Kidney (tissue), 14 donors: ENCODE measurements around the gene RELT. TPM values are rescaled to one million over a fixed set of nuclear protein-coding genes. Genes with fewer than 3 reads are reported as not detected.
A peak's percentile ranks its signal among the peaks of the same experiment; 100 is the strongest.

Source experiments
- DNase-seq, 5 donors: peaks; one replicate each; pipeline ENCODE4 v3.0.0-alpha.2; 2013 to 2020
- FAIRE-seq: peaks from 2 replicates; lab custom pipeline; 2012; peaks lifted over from hg19 to GRCh38; lab: Jason Lieb, UNC
- H3K27ac ChIP-seq, 2 donors: one replicate each; pipeline ENCODE4 v1.7.0; 2013; ENCODE audit warnings: low read depth in 2 of 2, low read length in 2 of 2, inconsistent platforms in 1 of 2
- H3K27me3 ChIP-seq: one replicate; pipeline ENCODE4 v1.7.1; 2013; ENCODE audit warnings: low read length, inconsistent platforms; ENCODE audit not compliant: control insufficient read depth, insufficient read depth
- H3K36me3 ChIP-seq, 3 donors: one replicate each; pipeline versions ENCODE4 v1.7.0 to v1.7.1; 2013; ENCODE audit warnings: low read length in 3 of 3, control low read depth in 1 of 3, inconsistent platforms in 1 of 3; ENCODE audit not compliant: insufficient read depth in 3 of 3, control insufficient read depth in 2 of 3
- H3K4me1 ChIP-seq, 3 donors: one replicate each; pipeline versions ENCODE4 v1.7.0 to v1.7.1; 2013; ENCODE audit warnings: low read length in 3 of 3, inconsistent platforms in 1 of 3, low read depth in 1 of 3; ENCODE audit not compliant: control insufficient read depth in 2 of 3, insufficient read depth in 2 of 3
- H3K4me3 ChIP-seq, 3 donors: one replicate each; pipeline versions ENCODE4 v1.7.0 to v1.8.1; 2013; ENCODE audit warnings: low read length in 3 of 3, control low read depth in 1 of 3, inconsistent platforms in 1 of 3
- H3K9ac ChIP-seq, 3 donors: one replicate each; pipeline versions ENCODE4 v1.7.0 to v1.7.1; 2013; ENCODE audit warnings: low read length in 3 of 3, control low read depth in 1 of 3, inconsistent platforms in 1 of 3
- H3K9me3 ChIP-seq, 3 donors: one replicate each; pipeline versions ENCODE4 v1.7.0 to v1.7.1; 2013; ENCODE audit warnings: low read length in 3 of 3, control low read depth in 1 of 3, inconsistent platforms in 1 of 3; ENCODE audit not compliant: control insufficient read depth in 2 of 3, insufficient read depth in 1 of 3
- intact Hi-C: fragments of 100-400 bp; cut with DNase I; formaldehyde crosslinking; loops from one replicate; pipeline ENCODE4 v1.11.1; 2022
- polyA plus RNA-seq: library from polyadenylated mRNA; stranded (reverse); fragments of 350-450 nt; fragmentation: Illumina TruSeq; extraction: RNeasy Lipid Tissue Mini Kit (QIAGEN cat#74804); gene quantifications from one replicate; pipeline ENCODE4 v1.2.3, GENCODE V29; 2014; ENCODE audit warnings: low read depth, low replicate concordance; ENCODE audit not compliant: insufficient read depth
- total RNA-seq: library from RNA; stranded (reverse); fragmentation: NEBNext Ultra II Directional; extraction: Animal tissue kit (Norgen Biotek cat#: 25700); gene quantifications from one replicate; pipeline ENCODE4 v1.2.1, GENCODE V29; 2021
- TF ChIP-seq, protein P1 (sequence below): IDR thresholded peaks from 3 replicates; pipeline ENCODE4 v1.5.1; 2012; ENCODE audit warnings: mild to moderate bottlenecking, moderate library complexity, borderline replicate concordance; ENCODE audit not compliant: insufficient read depth; ENCODE audit errors: extremely low read depth
- donor health status: control.
- donor health status: control.
- donor health status: control.
- donor health status: control.
- donor health status: control.
- donor health status: DM: yes; HTN: yes; CAD: no.
- donor health status: Normal renal cell carcinoma (clear cell type).

The RELT gene
- total and polyA plus RNA-seq, 2 donors from 2014 or later, result 1.0 to 8.7 TPM

DNA sequence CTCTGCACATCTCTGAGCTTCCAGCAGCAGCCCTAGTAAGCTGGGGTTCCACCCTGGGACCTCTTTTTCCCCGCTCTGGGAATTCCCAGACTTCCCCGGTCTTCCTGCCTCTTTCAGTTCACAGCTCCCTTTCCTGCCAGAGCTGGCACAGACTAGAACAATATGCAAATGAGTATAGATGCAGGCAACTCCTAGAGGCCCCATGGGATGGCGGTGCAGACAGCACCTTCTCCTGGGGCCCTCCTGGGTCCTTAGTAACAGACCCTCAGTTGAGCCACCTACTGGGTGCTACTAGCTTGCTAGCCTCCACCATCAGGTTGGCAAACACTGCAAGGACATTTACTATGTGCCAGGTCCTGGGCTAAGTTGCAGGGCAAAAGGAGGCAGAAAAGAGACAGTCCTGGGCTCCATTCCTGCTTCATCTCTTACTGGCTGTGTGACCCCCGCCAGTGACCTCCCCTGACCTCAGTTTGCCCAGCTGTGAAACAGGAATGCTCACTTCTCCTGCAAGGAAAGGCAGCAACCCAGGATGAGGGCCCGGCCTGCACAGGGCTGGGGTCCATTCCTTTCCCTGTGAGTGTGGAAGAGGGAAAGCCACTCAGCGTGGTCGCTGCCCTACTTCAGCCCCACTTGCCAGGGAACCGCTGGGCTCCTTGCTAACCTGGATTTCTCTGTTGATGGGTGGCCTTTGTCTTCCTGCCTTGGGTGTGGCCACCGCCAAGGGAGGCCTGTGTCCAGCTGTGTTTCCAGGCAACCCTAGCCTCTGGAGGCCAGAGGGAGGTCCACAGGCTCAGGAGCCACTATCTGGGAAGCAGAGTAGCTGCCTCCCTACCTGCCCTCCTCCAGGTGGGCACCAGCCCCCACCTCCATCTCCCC, 7.3 kb downstream of the RELT start:
- H3K4me1 ChIP-seq, result peaks cover 0 to 12% (median 4%) of the 10 kb centered on the region in 3 donors
- H3K9ac ChIP-seq, result peak overlapping the region in 1 of 3 donors; percentile 19
- no peak overlapping the region for H3K4me3 ChIP-seq
- DNase-seq (peak in 3 of 5 donors; percentile 43 to 72 (median 68)), FAIRE-seq (no peak)
- H3K27ac ChIP-seq, result peak overlapping the region; percentile 4 to 30
- intact Hi-C loops, result no loop called here
- TF ChIP-seq, protein P1, sequence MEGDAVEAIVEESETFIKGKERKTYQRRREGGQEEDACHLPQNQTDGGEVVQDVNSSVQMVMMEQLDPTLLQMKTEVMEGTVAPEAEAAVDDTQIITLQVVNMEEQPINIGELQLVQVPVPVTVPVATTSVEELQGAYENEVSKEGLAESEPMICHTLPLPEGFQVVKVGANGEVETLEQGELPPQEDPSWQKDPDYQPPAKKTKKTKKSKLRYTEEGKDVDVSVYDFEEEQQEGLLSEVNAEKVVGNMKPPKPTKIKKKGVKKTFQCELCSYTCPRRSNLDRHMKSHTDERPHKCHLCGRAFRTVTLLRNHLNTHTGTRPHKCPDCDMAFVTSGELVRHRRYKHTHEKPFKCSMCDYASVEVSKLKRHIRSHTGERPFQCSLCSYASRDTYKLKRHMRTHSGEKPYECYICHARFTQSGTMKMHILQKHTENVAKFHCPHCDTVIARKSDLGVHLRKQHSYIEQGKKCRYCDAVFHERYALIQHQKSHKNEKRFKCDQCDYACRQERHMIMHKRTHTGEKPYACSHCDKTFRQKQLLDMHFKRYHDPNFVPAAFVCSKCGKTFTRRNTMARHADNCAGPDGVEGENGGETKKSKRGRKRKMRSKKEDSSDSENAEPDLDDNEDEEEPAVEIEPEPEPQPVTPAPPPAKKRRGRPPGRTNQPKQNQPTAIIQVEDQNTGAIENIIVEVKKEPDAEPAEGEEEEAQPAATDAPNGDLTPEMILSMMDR, result no peak
- H3K36me3 ChIP-seq, result no peaks in the 10 kb centered on the region
- H3K9me3 ChIP-seq, result no peaks in the 10 kb centered on the region
- H3K27me3 ChIP-seq, result no peaks in the 10 kb centered on the region

DNA sequence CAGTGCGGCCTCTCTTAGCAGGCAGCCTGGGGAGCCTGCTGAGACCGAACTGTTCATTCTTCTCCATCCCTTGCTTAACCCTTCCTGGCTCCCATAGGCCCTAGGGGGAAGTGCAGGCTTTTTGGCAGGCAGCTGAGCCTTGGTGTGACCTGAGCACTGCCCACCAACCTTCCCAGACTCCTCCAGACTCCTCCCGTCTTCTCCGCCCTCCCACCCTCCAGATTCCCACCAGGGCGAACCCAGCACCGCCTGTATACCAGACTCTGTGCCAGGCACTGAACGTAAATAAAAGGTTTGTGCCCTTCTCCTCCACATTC, 7.9 kb downstream of the RELT start:
- TF ChIP-seq, protein P1, result no peak
- H3K4me1 ChIP-seq, result peaks cover 0 to 12% (median 4%) of the 10 kb centered on the region in 3 donors
- FAIRE-seq, result no peak
- H3K36me3 ChIP-seq, result no peaks in the 10 kb centered on the region
- no peak overlapping the region for H3K27ac ChIP-seq
- intact Hi-C loops, result no loop called here
- no peak for DNase-seq
- H3K27me3 ChIP-seq, result no peaks in the 10 kb centered on the region
- no peak overlapping the region for H3K9ac ChIP-seq
- no peak overlapping the region for H3K4me3 ChIP-seq
- H3K9me3 ChIP-seq, result no peaks in the 10 kb centered on the region

DNA sequence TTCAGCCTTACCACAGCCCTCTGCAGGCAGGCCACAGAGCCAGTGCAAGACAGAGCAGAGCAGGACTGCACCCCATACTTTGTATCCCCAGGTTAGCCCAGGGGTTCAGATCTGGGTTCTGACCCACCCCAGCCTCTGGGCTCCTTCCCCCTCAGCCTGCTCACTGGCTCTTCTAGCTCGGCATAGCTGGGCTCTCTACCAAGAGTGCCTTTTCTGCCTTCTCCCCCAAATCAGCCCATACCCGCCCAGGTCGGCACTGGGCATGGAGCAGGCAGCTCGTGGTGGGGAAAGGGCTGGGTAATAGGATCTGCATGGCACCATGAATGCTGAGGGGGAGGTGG, 8.3 kb downstream of the RELT start:
- no peak for FAIRE-seq

More for the DNA sequence above, 8.3 kb downstream of the RELT start:
- TF ChIP-seq, protein P1, result no peak
- DNase-seq, result peak in 2 of 5 donors; percentile 33 to 59
- intact Hi-C loops, result no loop called here
- no peak overlapping the region for H3K9ac ChIP-seq
- H3K27me3 ChIP-seq, result no peaks in the 10 kb centered on the region
- H3K36me3 ChIP-seq, result no peaks in the 10 kb centered on the region
- H3K27ac ChIP-seq, result no peak overlapping the region
- no peaks in the 10 kb centered on the region for H3K9me3 ChIP-seq
- peaks cover 0 to 12% (median 4%) of the 10 kb centered on the region in 3 donors for H3K4me1 ChIP-seq
- no peak overlapping the region for H3K4me3 ChIP-seq
